AG04449 (cell line): ENCODE results near the gene MAPK14.

ENCODE experiments used
- CTCF ChIA-PET: fragments of 350-600 bp; formaldehyde crosslinking; extraction: SDS; loops from one replicate; lab custom pipeline; 2021; ENCODE audit warnings: antibody characterized with exemption; lab: Yijun Ruan, JAX
- POLR2A ChIA-PET: fragments of 400-600, 350-600 bp; formaldehyde crosslinking; extraction: SDS; loops from one replicate; lab custom pipeline; 2020; ENCODE audit warnings: antibody characterized with exemption, inconsistent platforms; lab: Yijun Ruan, JAX
- DNase-seq: peaks from one replicate; pipeline ENCODE4 v3.0.0-alpha.2; 2010; ENCODE audit warnings: low read depth, low spot score
- H3K4me3 ChIP-seq: 2 replicates; pipeline ENCODE4 v1.5.1; 2011; ENCODE audit warnings: low read depth, mild to moderate bottlenecking, control low read depth, low read length
- CTCF ChIP-seq: IDR thresholded peaks from one replicate; pipeline ENCODE4 v1.5.1; 2011; ENCODE audit warnings: mild to moderate bottlenecking, moderate library complexity, low read length, control low read depth, inconsistent platforms; ENCODE audit not compliant: insufficient read depth; ENCODE audit errors: missing control alignments

MAPK14 gene

GRCh38 chr6:36015666-36016065, 11.9 kb upstream of the MAPK14 start:
- ChIA-PET CTCF (interaction anchor here (1.3 to 2.5 kb wide), 2 partner anchors 8 to 79 kb away, joined by 3 to 13 read pairs; no protein-coding TSS in a partner anchor), POLR2A (no interaction called here)
- no peak for TF ChIP-seq CTCF
- no peak overlapping the region for H3K4me3 ChIP-seq
- no peak for DNase-seq

- no peak for TF ChIP-seq CTCF
- no peak overlapping the region for H3K4me3 ChIP-seq
- POLR2A ChIA-PET: no interaction called here
- CTCF ChIA-PET: interaction anchor here (1.0 kb wide), 1 partner anchor 9 kb away, joined by 4 read pairs; the partner anchor contains the start of gene MAPK14
- no peak for DNase-seq
These were observed 9.3 kb upstream of the MAPK14 start for GRCh38 chr6:36018339-36018738.

- CTCF ChIA-PET: interaction anchor here (1.4 kb wide), 1 partner anchor 76 kb away, joined by 4 read pairs; no protein-coding TSS in a partner anchor
- no peak for DNase-seq
- TF ChIP-seq CTCF: no peak
- no peak overlapping the region for H3K4me3 ChIP-seq
- POLR2A ChIA-PET: no interaction called here
These were observed 8.4 kb upstream of the MAPK14 start for GRCh38 chr6:36019167-36019566.

GRCh38 chr6:36020154-36020553, 7.5 kb upstream of the MAPK14 start:
- TF ChIP-seq CTCF: no peak
- DNase-seq: no peak
- CTCF ChIA-PET: interaction anchor here (1.4 kb wide), 1 partner anchor 75 kb away, joined by 4 read pairs; no protein-coding TSS in a partner anchor
- POLR2A ChIA-PET: no interaction called here
- no peak overlapping the region for H3K4me3 ChIP-seq

GRCh38 chr6:36023996-36024795, 3.4 kb upstream of the MAPK14 start, which contains the start of gene SLC26A8:
Gene SLC26A8, minus strand, starts transcription at chr6:36024641. Its CDS starts 4,934 bp downstream, at chr6:36019707.
- ChIA-PET CTCF (interaction anchor here (0.9 to 9.7 kb wide), 2 partner anchors 9 to 70 kb away, joined by 3 to 210 read pairs; no protein-coding TSS in a partner anchor), POLR2A (no interaction called here)
- no peak for TF ChIP-seq CTCF
- no peak within 1 kb of the TSS for H3K4me3 ChIP-seq
- DNase-seq: no peak
